COR-L47 (cell line): ENCODE measurements around the gene SH3GL1.

ENCODE experiments used
- DNase-seq: peaks from one replicate; lab custom pipeline; 2025; lab: John Stamatoyannopoulos, UW

SH3GL1 gene

DNA sequence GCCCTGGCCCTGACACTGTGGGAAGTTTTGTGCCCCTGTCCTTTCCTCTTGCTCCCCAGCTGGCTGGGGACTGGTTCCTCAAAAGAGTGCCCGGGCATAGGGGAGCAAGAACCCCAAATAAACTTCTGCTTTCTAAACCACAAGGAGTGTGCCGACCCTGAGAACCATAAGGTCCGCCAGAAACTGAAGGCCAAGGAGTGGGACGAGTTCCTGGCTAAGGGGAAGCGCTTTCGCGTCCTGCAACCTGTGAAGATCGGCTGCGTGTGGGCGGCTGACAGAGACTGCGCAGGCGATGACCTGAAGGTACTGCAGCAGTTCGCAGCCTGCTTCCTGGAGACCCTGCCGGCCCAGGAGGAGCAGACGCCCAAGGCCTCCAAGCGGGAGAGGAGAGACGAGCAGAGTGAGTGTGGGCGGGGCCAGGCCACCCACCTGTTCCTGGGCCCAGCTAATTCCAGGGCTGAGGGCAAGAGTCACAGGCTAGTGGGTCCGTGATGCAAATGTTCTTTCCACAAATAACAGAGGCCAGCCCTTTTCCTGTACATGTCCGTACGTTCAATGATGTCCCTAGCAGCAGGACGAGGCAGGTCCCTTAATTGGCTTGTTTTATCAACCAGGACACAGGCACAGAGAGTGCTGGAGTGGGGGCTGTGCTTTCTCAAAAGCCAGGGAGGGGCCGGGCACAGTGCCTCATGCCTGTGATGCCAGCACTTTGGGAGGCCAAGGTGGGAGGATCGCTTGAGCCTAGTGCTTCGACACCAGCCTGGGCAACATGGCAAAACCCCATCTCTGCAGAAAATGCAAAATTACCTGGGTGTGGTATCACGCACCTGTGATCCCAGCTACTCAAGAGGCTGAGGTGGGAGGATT lies 31.7 kb upstream of the SH3GL1 start:
- no peak for DNase-seq

- no peak for DNase-seq
Observed at GRCh38 chr19:4431296-4431695, 30.9 kb upstream of the SH3GL1 start.

DNA sequence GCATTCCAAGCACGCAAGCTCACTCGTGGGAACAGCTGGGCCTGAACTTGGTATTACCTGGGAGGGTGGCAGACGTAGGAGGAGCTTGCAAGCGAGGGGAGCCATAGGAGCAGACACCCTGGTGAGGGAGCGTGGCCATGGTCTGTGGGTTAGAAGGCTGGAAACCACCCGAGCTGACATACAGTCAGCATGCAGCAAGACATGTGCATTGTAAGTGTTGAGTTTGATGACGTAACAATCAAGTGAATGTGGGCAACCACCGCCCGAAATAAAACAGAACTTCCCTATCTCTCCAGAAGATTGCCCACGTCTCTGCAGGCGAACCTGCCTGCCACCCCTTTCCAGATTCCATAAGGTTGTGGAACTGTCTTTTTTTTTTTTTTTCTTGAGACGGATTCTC lies 30.4 kb upstream of the SH3GL1 start:
- DNase-seq = no peak

GRCh38 chr19:4429771-4430171 lies 29.4 kb upstream of the SH3GL1 start:
- no peak for DNase-seq

DNA sequence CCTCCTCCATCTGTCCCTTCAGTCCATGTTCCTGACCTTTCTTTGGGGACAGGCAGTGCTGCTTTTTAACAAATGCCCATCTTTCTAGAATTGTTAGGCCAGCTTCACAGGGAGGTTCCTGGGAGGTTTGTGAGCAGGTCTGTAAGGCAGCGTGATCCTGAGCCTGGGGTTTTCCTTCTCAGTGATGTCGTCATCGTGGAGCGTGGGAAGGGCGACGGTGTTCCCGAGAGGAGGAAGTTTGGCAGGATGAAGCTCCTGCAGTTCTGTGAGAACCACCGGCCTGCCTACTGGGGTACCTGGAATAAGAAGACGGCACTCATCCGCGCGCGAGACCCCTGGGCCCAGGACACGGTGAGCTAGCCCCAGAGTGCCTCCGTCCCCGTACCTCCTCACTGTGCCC lies 28.9 kb upstream of the SH3GL1 start:
- DNase-seq = no peak

- DNase-seq = no peak
Observed at GRCh38 chr19:4428326-4428975, 28.1 kb upstream of the SH3GL1 start.

- no peak for DNase-seq
Observed at GRCh38 chr19:4425537-4425936, 25.2 kb upstream of the SH3GL1 start.

DNA sequence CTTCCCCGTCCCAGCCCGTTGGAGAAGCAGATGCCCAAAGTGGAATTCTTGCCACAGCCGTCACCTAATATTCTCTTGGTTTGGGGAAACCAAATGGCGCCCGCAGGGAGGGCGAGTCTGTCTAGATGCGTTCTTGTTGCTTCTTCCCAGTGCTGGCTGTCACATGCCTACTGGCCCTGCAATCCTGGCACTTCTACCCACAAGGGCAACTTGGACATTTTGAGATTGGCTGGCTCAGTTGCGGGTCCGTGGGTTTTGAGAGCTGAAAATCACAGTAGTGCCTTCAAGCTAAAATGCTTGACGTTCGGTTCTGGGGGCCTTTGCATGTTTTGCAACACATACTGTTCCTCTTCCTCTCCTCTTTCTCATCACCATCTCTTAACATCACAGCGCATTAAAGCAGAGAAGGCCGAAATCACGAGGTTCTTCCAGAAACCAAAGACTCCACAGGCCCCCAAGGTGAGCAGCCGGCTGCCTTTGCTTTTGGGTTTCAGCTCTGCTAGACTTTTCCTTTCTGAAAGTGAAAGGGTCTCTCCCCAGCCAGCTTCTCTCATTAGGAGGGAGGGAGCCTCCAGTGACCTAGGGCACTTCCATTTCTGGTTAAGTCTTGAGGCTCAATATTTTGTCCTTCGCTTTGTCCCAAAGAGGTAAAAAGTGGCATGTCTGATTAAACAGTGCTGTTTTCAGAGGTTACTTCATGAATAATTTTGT lies 23.2 kb upstream of the SH3GL1 start:
- DNase-seq = no peak

- no peak for DNase-seq
Observed at GRCh38 chr19:4416268-4416667, 15.9 kb upstream of the SH3GL1 start.

- DNase-seq = no peak
Observed at GRCh38 chr19:4415352-4415751, 15.0 kb upstream of the SH3GL1 start.

- DNase-seq = no peak
Observed at GRCh38 chr19:4414800-4415321, 14.5 kb upstream of the SH3GL1 start.

GRCh38 chr19:4414144-4414799 lies 13.9 kb upstream of the SH3GL1 start:
- no peak for DNase-seq

DNA sequence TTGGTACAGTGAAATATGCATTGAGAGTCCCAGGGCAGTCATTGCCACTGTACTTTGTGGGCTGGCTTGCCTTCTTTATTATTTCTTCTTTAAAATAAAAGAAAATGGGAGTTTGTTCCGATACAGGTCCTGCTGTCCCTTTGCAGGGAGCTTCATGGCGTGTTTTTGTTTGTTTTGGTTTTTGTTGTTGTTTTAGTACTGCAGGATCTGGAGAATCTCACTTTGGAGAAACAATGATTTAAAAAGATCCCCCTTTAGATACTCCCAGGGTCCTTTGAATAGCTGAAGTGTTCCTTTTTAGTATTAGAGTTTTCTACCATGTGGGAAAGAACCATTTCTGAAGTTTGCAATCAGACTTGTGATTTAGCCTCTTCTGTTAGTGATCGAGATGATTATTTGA lies 13.2 kb upstream of the SH3GL1 start:
- no peak for DNase-seq

DNA sequence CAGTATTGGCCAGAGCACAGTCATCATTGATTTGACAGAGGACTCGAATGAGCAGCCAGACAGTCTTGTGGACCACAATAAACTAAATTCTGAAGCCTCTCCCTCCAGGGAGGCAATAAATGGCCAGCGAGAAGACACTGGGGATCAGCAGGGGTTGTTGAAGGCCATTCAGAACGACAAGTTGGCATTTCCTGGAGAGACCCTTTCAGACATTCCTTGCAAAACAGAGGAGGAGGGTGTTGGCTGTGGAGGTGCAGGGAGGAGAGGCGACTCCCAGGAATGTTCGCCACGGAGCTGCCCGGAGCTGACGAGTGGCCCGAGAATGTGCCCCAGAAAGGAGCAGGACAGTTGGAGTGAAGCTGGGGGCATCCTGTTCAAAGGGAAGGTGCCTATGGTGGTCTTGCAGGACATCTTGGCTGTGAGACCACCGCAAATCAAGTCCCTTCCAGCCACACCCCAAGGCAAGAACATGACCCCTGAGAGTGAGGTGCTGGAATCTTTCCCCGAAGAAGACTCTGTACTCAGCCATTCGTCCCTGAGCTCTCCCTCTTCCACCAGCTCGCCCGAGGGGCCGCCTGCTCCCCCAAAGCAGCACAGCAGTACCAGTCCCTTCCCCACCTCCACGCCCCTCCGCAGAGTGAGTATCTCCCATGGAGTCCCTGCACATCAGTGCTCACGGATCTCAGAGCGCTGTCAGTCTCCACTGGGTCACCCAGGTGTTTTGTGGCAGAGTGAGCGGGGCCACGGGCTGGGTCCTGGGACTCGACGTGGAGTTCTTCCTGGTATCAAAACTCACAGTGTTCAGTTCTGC lies 9.0 kb upstream of the SH3GL1 start:
- DNase-seq = no peak

DNA sequence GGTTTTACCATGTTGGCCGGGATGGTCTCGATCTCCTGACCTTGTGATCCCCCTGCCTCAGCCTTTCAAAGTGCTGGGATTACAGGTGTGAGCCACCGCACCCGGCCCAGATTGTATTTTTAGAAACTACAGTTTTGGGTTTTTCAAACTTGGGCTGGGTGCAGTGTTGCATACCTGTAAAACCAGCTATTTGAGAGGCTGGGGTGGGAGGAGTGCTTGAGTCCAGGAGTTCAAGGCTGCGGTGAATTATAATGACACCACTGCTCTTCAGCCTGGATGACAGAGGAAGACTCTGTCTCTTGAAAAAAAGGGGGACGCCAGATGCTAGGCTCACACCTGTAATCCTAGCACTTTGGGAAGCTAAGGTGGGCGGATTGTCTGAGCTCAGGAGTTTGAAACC lies 6.3 kb upstream of the SH3GL1 start:
- DNase-seq = no peak

DNA sequence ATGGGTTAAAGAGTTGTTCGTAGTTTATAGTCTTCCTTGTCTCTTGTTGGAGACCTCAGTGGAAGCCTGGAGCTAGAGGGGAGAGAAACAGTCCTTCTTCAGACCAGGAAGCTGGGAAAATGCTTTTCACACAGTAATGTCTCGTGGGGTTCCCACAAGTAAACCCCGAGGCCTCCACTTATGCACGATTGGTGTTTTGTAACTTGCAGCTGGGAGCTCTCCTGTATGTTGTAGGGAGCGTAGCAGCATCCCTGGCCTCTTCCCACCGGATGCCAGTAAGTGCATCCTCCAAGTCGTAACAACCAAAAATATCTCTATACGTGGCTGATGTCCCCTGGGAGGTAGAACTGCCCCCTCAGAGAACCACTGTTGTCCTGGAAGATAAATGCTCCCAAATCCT lies 5.6 kb upstream of the SH3GL1 start:
- no peak for DNase-seq

DNA sequence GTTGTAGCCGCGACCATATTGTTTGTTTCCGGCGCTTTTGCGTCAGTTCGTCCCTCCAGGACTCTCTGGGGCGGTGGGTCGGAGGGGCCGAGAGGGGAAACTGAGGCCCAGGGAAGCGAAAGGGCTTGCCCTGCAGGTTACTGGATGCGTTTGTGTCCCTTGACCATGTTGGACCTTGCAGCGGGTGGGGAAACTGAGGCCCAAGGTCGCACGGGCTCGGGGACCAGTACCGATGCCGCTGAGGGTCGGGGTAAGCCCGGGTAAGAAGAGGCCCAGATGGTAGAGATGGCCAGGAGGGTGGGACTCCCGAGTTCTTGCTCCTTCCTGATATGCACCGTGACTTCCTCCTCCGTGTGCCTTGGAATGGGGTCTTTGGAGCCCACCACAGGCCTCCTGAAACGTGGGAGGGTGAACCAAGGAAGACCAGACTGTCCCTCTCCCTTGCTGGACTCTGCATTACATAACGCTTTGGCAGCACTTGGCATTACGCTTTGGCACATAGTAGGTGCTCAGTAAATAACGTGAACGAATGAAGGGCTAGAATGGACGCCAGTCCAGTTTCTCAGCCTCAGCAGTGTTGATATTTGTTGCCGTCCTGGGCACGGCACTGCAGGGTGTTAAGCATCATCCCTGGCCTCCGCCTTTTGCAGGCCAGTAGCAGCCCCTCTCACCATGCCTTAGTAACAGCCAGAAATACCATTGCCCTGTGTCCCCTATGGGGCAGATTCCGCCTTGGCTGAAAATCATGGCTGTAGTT lies 2.8 kb upstream of the SH3GL1 start:
- no peak for DNase-seq

DNA sequence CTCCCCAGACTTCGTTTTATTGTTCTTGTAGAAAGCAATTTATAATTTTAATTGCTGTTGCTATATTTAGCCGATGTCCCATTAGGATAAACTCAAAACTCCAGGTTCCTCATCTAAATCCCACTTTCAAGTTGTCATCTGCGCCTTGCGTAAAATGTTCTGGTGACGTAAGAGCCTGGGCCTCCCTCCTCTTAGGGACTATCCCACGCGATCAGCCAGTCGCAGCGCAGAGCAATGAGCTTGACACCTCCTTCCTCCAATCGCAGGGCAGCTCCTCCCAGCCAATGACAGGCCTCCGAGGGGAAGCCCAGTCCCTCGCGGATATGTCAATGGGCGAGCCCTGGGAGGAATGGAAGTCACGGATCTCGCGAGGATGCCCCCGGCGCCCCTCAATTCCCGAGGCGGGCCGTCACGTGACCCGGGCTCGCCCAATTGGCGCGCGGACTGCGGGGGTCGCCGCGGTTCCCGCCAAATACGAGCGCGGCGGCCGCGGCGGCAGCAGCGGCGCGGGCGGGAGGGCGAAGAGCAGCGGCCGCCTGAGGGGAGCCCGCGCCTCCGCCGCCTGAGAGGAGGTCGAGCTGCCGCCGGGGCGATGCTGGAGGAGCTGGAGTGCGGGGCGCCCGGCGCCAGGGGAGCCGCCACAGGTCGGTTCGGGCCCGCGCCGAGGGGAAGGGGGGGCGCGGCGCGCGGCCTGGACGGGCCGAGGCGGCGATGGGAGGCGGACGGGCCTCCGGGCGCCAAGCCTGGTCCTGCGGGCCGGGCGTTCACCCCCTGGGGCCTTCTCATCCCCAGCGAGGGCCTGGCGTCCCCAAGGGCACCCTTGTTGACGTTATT lies 2.0 kb upstream of the SH3GL1 start, which contains the start of gene CHAF1A:
TSS of gene CHAF1A (plus strand) at position 470 of the 834 bp plus-strand sequence. CDS start at position 593, 123 bp downstream.
- DNase-seq = peak; percentile 99

GRCh38 chr19:4401769-4402170 lies 1.4 kb upstream of the SH3GL1 start:
- DNase-seq = no peak

DNA sequence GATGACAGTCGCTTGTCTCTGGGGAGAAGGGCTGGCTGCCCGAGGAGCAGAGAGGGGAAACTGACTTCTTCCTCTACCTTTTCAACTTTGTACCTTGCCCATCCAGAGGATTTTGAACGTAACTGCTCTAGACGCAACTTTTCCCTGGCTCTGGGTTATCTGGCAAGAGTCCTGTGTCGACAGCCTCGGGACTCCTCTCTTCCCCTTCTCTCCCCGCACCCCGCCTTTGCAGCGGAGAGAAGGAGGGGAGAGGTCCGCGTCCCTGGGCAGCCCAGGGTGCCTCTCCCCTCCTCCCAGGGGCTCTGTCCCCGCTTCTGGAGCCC lies 574 bp downstream of the SH3GL1 start:
- DNase-seq = no peak
